HL-60 (cell line): ENCODE results near the gene NKX3-2.
A peak's percentile ranks its signal among the peaks of the same experiment; 100 is the strongest.

Source experiments
- DNase-seq, 2 experiments: peaks; one replicate each; pipeline ENCODE4 v3.0.0-alpha.2; 2010 to 2020; ENCODE audit warnings: low read depth in 1 of 2, low spot score in 1 of 2
- H3K27ac ChIP-seq: fragments of 250-450 bp; sonication (Bioruptor Pico); replicated peaks from 2 replicates; pipeline ENCODE4 v1.5.1; 2020; ENCODE audit warnings: mild to moderate bottlenecking, moderate library complexity
- H3K27me3 ChIP-seq: fragments of 250-450 bp; sonication (Bioruptor Pico); 2 replicates; pipeline ENCODE4 v1.5.1; 2021; ENCODE audit warnings: mild to moderate bottlenecking, moderate library complexity; ENCODE audit not compliant: insufficient read depth, poor library complexity, severe bottlenecking
- H3K4me3 ChIP-seq: replicated peaks from 2 replicates; pipeline ENCODE4 v1.5.1; 2011; ENCODE audit warnings: mild to moderate bottlenecking, control low read depth, low read length; ENCODE audit not compliant: insufficient read depth
- GABPA ChIP-seq: IDR thresholded peaks from 2 replicates; pipeline ENCODE4 v1.6.1; 2012; ENCODE audit warnings: low read depth
- POLR2AphosphoS5 ChIP-seq: IDR thresholded peaks from 2 replicates; pipeline ENCODE4 v1.6.1; 2012; ENCODE audit warnings: low read depth
- REST ChIP-seq: IDR thresholded peaks from 2 replicates; pipeline ENCODE4 v1.6.1; 2012; ENCODE audit warnings: low read depth; ENCODE audit not compliant: insufficient replicate concordance
- SPI1 ChIP-seq: IDR thresholded peaks from 2 replicates; pipeline ENCODE4 v1.6.1; 2012; ENCODE audit warnings: low read depth, mild to moderate bottlenecking, borderline replicate concordance
- TF ChIP-seq, protein P1 (sequence below): IDR thresholded peaks from one replicate; pipeline ENCODE4 v1.5.1; 2011; ENCODE audit warnings: low read length, control low read depth, inconsistent platforms; ENCODE audit not compliant: insufficient read depth

NKX3-2 gene

GRCh38 chr4:13545394-13545808, 1.1 kb upstream of the NKX3-2 start:
- Histone ChIP-seq H3K4me3 (peak overlapping the region; percentile 68), H3K27ac (no peak overlapping the region), H3K27me3 (peaks cover 65% of the 10 kb centered on the region)
- TF ChIP-seq GABPA (no peak), POLR2AphosphoS5 (no peak), REST (no peak), SPI1 (no peak)
- TF ChIP-seq, protein P1, sequence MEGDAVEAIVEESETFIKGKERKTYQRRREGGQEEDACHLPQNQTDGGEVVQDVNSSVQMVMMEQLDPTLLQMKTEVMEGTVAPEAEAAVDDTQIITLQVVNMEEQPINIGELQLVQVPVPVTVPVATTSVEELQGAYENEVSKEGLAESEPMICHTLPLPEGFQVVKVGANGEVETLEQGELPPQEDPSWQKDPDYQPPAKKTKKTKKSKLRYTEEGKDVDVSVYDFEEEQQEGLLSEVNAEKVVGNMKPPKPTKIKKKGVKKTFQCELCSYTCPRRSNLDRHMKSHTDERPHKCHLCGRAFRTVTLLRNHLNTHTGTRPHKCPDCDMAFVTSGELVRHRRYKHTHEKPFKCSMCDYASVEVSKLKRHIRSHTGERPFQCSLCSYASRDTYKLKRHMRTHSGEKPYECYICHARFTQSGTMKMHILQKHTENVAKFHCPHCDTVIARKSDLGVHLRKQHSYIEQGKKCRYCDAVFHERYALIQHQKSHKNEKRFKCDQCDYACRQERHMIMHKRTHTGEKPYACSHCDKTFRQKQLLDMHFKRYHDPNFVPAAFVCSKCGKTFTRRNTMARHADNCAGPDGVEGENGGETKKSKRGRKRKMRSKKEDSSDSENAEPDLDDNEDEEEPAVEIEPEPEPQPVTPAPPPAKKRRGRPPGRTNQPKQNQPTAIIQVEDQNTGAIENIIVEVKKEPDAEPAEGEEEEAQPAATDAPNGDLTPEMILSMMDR, result no peak
- no peak for DNase-seq

GRCh38 chr4:13544606-13545393, 492 bp upstream of the NKX3-2 start:
- Histone ChIP-seq H3K27ac (no peak overlapping the region), H3K4me3 (peak overlapping the region; percentile 68), H3K27me3 (peaks cover 71% of the 10 kb centered on the region)
- DNase-seq, result peak in 1 of 2 experiments; percentile 75
- TF ChIP-seq SPI1 (no peak), REST (no peak), POLR2AphosphoS5 (no peak), GABPA (no peak)
- TF ChIP-seq, protein P1, result no peak

DNA sequence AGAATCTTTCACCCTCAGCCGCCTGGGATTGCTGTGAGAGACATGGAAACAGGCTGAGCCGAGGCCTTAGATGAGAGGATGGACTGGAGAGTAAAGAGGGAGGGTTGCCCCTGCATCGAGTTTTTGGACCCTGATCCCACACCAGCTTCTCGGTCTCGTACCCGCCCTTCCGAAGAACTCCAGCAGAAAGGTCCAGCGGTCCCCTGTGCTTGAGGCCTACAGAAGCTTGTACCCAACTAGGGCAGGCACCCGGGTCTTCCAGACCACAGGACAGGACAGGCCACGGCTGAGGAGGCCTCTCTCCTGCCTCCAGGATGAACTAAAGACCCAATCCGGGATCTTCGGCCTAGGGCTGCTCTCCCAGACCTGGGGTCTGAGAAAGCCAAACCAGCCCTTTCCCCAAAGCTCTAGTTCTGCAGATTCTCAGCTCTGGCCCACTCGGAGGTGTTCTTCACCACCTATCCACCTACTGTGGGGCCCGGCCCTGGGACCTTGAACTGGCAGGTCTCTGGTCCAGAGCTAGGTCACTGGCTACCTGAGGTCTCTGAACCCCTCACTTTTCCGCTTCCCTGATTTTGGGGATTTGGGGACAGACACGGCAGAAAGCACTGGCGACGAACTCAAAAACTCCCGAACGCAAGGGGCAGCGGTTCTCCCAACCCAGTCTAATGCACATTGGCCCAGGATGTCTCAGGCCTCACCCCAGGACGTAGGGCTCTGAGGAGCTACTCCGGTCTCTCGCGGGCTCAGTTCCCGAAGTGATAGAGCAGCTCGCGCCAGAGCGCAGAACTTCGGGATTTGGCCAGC, 1.1 kb downstream of the NKX3-2 start:
- TF ChIP-seq REST, result no peak
- TF ChIP-seq SPI1, result no peak
- TF ChIP-seq POLR2AphosphoS5, result no peak
- no peak for TF ChIP-seq GABPA
- TF ChIP-seq, protein P1, result no peak
- no peak overlapping the region for H3K27ac ChIP-seq
- peaks cover 83% of the 10 kb centered on the region for H3K27me3 ChIP-seq

More for the DNA sequence above, 1.1 kb downstream of the NKX3-2 start:
- DNase-seq, result no peak
- no peak overlapping the region for H3K4me3 ChIP-seq
